ENCODE data around the gene CNTNAP5. TPM values are rescaled to one million over a fixed set of nuclear protein-coding genes. Genes with fewer than 3 reads are reported as not detected.

Gene CNTNAP5
- total RNA-seq, 2 donors from 2014 or later: not detected

GRCh38 chr2:124689348-124689747 lies 664.3 kb downstream of the CNTNAP5 start:
- ATAC-seq (replicated peaks): no peak
- peaks cover 32% of the 10 kb centered on the region for H3K9me3 Mint-ChIP-seq
- H3K4me1 Mint-ChIP-seq: no peaks in the 10 kb centered on the region
- H3K27ac Mint-ChIP-seq: no peak overlapping the region
- no peaks in the 10 kb centered on the region for H3K36me3 Mint-ChIP-seq (ENCODE audit: low read depth)
- no peak overlapping the region for H3K4me3 Mint-ChIP-seq
- no peaks in the 10 kb centered on the region for H3K27me3 Mint-ChIP-seq

GRCh38 chr2:124692216-124692615 lies 667.1 kb downstream of the CNTNAP5 start:
- Mint-ChIP-seq H3K27me3 (no peaks in the 10 kb centered on the region), H3K4me1 (no peaks in the 10 kb centered on the region), H3K9me3 (peaks cover 31% of the 10 kb centered on the region), H3K36me3 (ENCODE audit: low read depth) (no peaks in the 10 kb centered on the region), H3K27ac (no peak overlapping the region), H3K4me3 (no peak overlapping the region)
- no peak for ATAC-seq (replicated peaks)

GRCh38 chr2:124692707-124693106 lies 667.6 kb downstream of the CNTNAP5 start:
- no peaks in the 10 kb centered on the region for H3K27me3 Mint-ChIP-seq
- ATAC-seq (replicated peaks): no peak
- H3K27ac Mint-ChIP-seq: no peak overlapping the region
- H3K36me3 Mint-ChIP-seq (ENCODE audit: low read depth): no peaks in the 10 kb centered on the region
- peaks cover 31% of the 10 kb centered on the region for H3K9me3 Mint-ChIP-seq
- H3K4me3 Mint-ChIP-seq: no peak overlapping the region
- H3K4me1 Mint-ChIP-seq: no peaks in the 10 kb centered on the region

GRCh38 chr2:124693156-124693555 lies 668.1 kb downstream of the CNTNAP5 start:
- Mint-ChIP-seq H3K9me3 (peaks cover 31% of the 10 kb centered on the region), H3K27ac (no peak overlapping the region)
- no peak for ATAC-seq (replicated peaks)

GRCh38 chr2:124698979-124699565 lies 674.0 kb downstream of the CNTNAP5 start:
- ATAC-seq (replicated peaks): no peak
- Mint-ChIP-seq H3K9me3 (peaks cover 11% of the 10 kb centered on the region), H3K27ac (no peak overlapping the region), H3K36me3 (ENCODE audit: low read depth) (no peaks in the 10 kb centered on the region), H3K27me3 (no peaks in the 10 kb centered on the region), H3K4me3 (no peak overlapping the region), H3K4me1 (no peaks in the 10 kb centered on the region)

More at GRCh38 chr2:124693156-124693555, 668.1 kb downstream of the CNTNAP5 start:
- Mint-ChIP-seq H3K36me3 (ENCODE audit: low read depth) (no peaks in the 10 kb centered on the region), H3K27me3 (no peaks in the 10 kb centered on the region), H3K4me3 (no peak overlapping the region), H3K4me1 (no peaks in the 10 kb centered on the region)

GRCh38 chr2:124702777-124703176 lies 677.7 kb downstream of the CNTNAP5 start:
- peaks cover 8% of the 10 kb centered on the region for H3K9me3 Mint-ChIP-seq
- H3K4me1 Mint-ChIP-seq: no peaks in the 10 kb centered on the region
- ATAC-seq (replicated peaks): no peak
- no peaks in the 10 kb centered on the region for H3K36me3 Mint-ChIP-seq (ENCODE audit: low read depth)
- no peak overlapping the region for H3K4me3 Mint-ChIP-seq
- H3K27me3 Mint-ChIP-seq: no peaks in the 10 kb centered on the region
- H3K27ac Mint-ChIP-seq: no peak overlapping the region

GRCh38 chr2:124704071-124704925 lies 679.2 kb downstream of the CNTNAP5 start:
- Mint-ChIP-seq H3K27ac (no peak overlapping the region), H3K27me3 (no peaks in the 10 kb centered on the region), H3K4me3 (no peak overlapping the region)

GRCh38 chr2:124708661-124709060 lies 683.6 kb downstream of the CNTNAP5 start:
- H3K4me3 Mint-ChIP-seq: no peak overlapping the region
- ATAC-seq (replicated peaks): no peak
- H3K9me3 Mint-ChIP-seq: peaks cover 12% of the 10 kb centered on the region
- H3K27ac Mint-ChIP-seq: no peak overlapping the region
- no peaks in the 10 kb centered on the region for H3K36me3 Mint-ChIP-seq (ENCODE audit: low read depth)
- no peaks in the 10 kb centered on the region for H3K27me3 Mint-ChIP-seq
- H3K4me1 Mint-ChIP-seq: no peaks in the 10 kb centered on the region

More at GRCh38 chr2:124704071-124704925, 679.2 kb downstream of the CNTNAP5 start:
- Mint-ChIP-seq H3K9me3 (peaks cover 12% of the 10 kb centered on the region), H3K36me3 (ENCODE audit: low read depth) (no peaks in the 10 kb centered on the region), H3K4me1 (no peaks in the 10 kb centered on the region)
- ATAC-seq (replicated peaks): no peak

- Mint-ChIP-seq H3K27me3 (no peaks in the 10 kb centered on the region), H3K27ac (no peak overlapping the region), H3K4me1 (no peaks in the 10 kb centered on the region), H3K4me3 (no peak overlapping the region), H3K9me3 (peaks cover 15% of the 10 kb centered on the region), H3K36me3 (ENCODE audit: low read depth) (no peaks in the 10 kb centered on the region)
- no peak for ATAC-seq (replicated peaks)
Observed at GRCh38 chr2:124713969-124714368, 688.9 kb downstream of the CNTNAP5 start.

- no peaks in the 10 kb centered on the region for H3K36me3 Mint-ChIP-seq (ENCODE audit: low read depth)
- H3K4me3 Mint-ChIP-seq: no peak overlapping the region
- no peak overlapping the region for H3K27ac Mint-ChIP-seq
- peaks cover 12% of the 10 kb centered on the region for H3K9me3 Mint-ChIP-seq
- ATAC-seq (replicated peaks): no peak
- no peaks in the 10 kb centered on the region for H3K4me1 Mint-ChIP-seq
- no peaks in the 10 kb centered on the region for H3K27me3 Mint-ChIP-seq
Observed at GRCh38 chr2:124725187-124725586, 700.1 kb downstream of the CNTNAP5 start.

GRCh38 chr2:124740636-124741035 lies 715.5 kb downstream of the CNTNAP5 start:
- Mint-ChIP-seq H3K27me3 (no peaks in the 10 kb centered on the region), H3K36me3 (ENCODE audit: low read depth) (no peaks in the 10 kb centered on the region), H3K4me3 (no peak overlapping the region), H3K4me1 (no peaks in the 10 kb centered on the region), H3K27ac (no peak overlapping the region), H3K9me3 (peaks cover 4% of the 10 kb centered on the region)
- no peak for ATAC-seq (replicated peaks)

- ATAC-seq (replicated peaks): no peak
- peaks cover 13% of the 10 kb centered on the region for H3K9me3 Mint-ChIP-seq
- no peaks in the 10 kb centered on the region for H3K4me1 Mint-ChIP-seq
- no peaks in the 10 kb centered on the region for H3K36me3 Mint-ChIP-seq (ENCODE audit: low read depth)
- no peaks in the 10 kb centered on the region for H3K27me3 Mint-ChIP-seq
- no peak overlapping the region for H3K4me3 Mint-ChIP-seq
- no peak overlapping the region for H3K27ac Mint-ChIP-seq
Observed at GRCh38 chr2:124753842-124754241, 728.8 kb downstream of the CNTNAP5 start.

- no peak overlapping the region for H3K27ac Mint-ChIP-seq
- H3K4me1 Mint-ChIP-seq: no peaks in the 10 kb centered on the region
- H3K27me3 Mint-ChIP-seq: no peaks in the 10 kb centered on the region
- no peaks in the 10 kb centered on the region for H3K36me3 Mint-ChIP-seq (ENCODE audit: low read depth)
- ATAC-seq (replicated peaks): no peak
- no peak overlapping the region for H3K4me3 Mint-ChIP-seq
- peaks cover 8% of the 10 kb centered on the region for H3K9me3 Mint-ChIP-seq
Observed at GRCh38 chr2:124755386-124755785, 730.3 kb downstream of the CNTNAP5 start.

- Mint-ChIP-seq H3K27ac (no peak overlapping the region), H3K4me3 (no peak overlapping the region), H3K4me1 (no peaks in the 10 kb centered on the region), H3K27me3 (no peaks in the 10 kb centered on the region), H3K9me3 (peaks cover 5% of the 10 kb centered on the region), H3K36me3 (ENCODE audit: low read depth) (no peaks in the 10 kb centered on the region)
- no peak for ATAC-seq (replicated peaks)
Observed at GRCh38 chr2:124756048-124756447, 731.0 kb downstream of the CNTNAP5 start.

- no peak overlapping the region for H3K4me3 Mint-ChIP-seq
- no peak overlapping the region for H3K27ac Mint-ChIP-seq
- no peaks in the 10 kb centered on the region for H3K27me3 Mint-ChIP-seq
- H3K9me3 Mint-ChIP-seq: no peaks in the 10 kb centered on the region
- ATAC-seq (replicated peaks): no peak
- no peaks in the 10 kb centered on the region for H3K36me3 Mint-ChIP-seq (ENCODE audit: low read depth)
- no peaks in the 10 kb centered on the region for H3K4me1 Mint-ChIP-seq
Observed at GRCh38 chr2:124762388-124762787, 737.3 kb downstream of the CNTNAP5 start.

Measured in activated T-helper 17 cell treated with anti-CD3 and anti-CD28 coated beads, Interleukin-2, amount 50 U/mL, for 72 hours (primary cell).